ENCODE data around the gene NOP14.
"Not testable (repeated sequence)": the region's sequence is repeated elsewhere in the genome, so short reads cannot be mapped to it uniquely, and the experiment has no call there.

Gene NOP14

GRCh38 chr4:2942532-2943363 lies 20.5 kb downstream of the NOP14 start:
- DNase-seq (ENCODE audit: low spot score) = no peak

- DNase-seq (ENCODE audit: low spot score) = no peak
These were observed 21.1 kb downstream of the NOP14 start for GRCh38 chr4:2942037-2942531.

GRCh38 chr4:2941138-2942036 lies 21.8 kb downstream of the NOP14 start:
- no peak for DNase-seq (ENCODE audit: low spot score)

GRCh38 chr4:2940267-2941137 lies 22.7 kb downstream of the NOP14 start:
- no peak for DNase-seq (ENCODE audit: low spot score)

- DNase-seq (ENCODE audit: low spot score) = no peak
These were observed 23.6 kb downstream of the NOP14 start for GRCh38 chr4:2939383-2940243.

GRCh38 chr4:2938906-2939305 lies 24.3 kb downstream of the NOP14 start:
- no peak for DNase-seq (ENCODE audit: low spot score)

- DNase-seq (ENCODE audit: low spot score) = not testable (repeated sequence)
These were observed 24.8 kb downstream of the NOP14 start for GRCh38 chr4:2938411-2938810.

GRCh38 chr4:2937986-2938385 lies 25.2 kb downstream of the NOP14 start:
- no peak for DNase-seq (ENCODE audit: low spot score)

- no peak for DNase-seq (ENCODE audit: low spot score)
These were observed 25.9 kb downstream of the NOP14 start for GRCh38 chr4:2937146-2937857.

GRCh38 chr4:2936773-2937145 lies 26.4 kb downstream of the NOP14 start:
- no peak for DNase-seq (ENCODE audit: low spot score)

- DNase-seq (ENCODE audit: low spot score) = no peak
These were observed 27.2 kb downstream of the NOP14 start for GRCh38 chr4:2935762-2936743.

- peak; percentile 72 for DNase-seq (ENCODE audit: low spot score)
These were observed 28.1 kb downstream of the NOP14 start for GRCh38 chr4:2934813-2935761.

GRCh38 chr4:2934077-2934812 lies 29.0 kb downstream of the NOP14 start:
- peak; percentile 19 for DNase-seq (ENCODE audit: low spot score)

- DNase-seq (ENCODE audit: low spot score) = no peak
These were observed 29.6 kb downstream of the NOP14 start for GRCh38 chr4:2933566-2934076.

GRCh38 chr4:2932951-2933565 lies 30.1 kb downstream of the NOP14 start:
- DNase-seq (ENCODE audit: low spot score) = no peak

- DNase-seq (ENCODE audit: low spot score) = no peak
These were observed 30.8 kb downstream of the NOP14 start for GRCh38 chr4:2932321-2932950.

All from COLO829 (cell line).